ENCODE measurements around the gene RASAL3.

RASAL3 gene

DNA sequence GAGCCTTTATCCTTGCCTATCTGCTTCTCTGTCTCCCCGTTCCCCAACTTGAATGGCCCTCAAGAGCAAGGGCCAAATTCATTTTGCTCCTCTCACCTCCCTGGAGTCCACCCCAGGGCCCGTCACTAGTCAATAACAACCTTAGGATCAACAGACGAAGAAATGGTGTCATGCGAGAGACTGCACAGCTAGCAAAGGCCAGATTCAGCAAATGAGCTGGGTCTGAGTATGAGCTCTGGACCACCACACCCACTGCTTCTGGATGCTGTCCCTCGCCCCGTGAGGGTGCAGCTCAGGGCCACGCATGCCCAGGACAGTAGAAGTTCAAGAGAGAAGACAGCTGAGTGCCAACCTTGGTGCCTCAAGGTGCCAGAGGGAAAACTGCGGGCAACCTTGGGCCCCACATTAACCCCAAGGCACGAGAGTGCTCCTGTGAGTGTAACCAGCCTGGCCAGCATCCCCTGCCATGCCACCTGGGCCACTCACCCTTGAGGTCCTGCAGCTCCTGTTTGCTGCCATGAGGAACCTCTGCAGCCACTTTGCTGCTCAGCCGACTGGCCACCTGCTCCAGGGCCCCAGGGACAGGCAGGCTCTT lies 33.7 kb downstream of the RASAL3 start:
- no peaks in the 10 kb centered on the region for H3K9me3 ChIP-seq (ENCODE audit: insufficient read depth, low read length)
- H3K27ac ChIP-seq (ENCODE audit: low read length) = no peak overlapping the region
- H3K4me2 ChIP-seq (ENCODE audit: low read length) = peak overlapping the region; percentile 95
- peaks cover 28% of the 10 kb centered on the region for H3K36me3 ChIP-seq (replicated peaks; ENCODE audit: low read depth, low read length)
- no peak overlapping the region for H3K4me3 ChIP-seq (ENCODE audit: low read length)
- H4K20me1 ChIP-seq (ENCODE audit: insufficient read depth, low read length) = peaks cover 15% of the 10 kb centered on the region; the same call in 1 of the 2 replicates
- H3K27me3 ChIP-seq (ENCODE audit: low read depth, low read length) = no peaks in the 10 kb centered on the region
- no peak overlapping the region for H2AFZ ChIP-seq (ENCODE audit: low read depth, low read length)
- peaks cover 58% of the 10 kb centered on the region for H3K79me2 ChIP-seq (ENCODE audit: low read length)
- H3K4me1 ChIP-seq (ENCODE audit: low read length) = peaks cover 16% of the 10 kb centered on the region
- no peak overlapping the region for H3K9ac ChIP-seq (ENCODE audit: low read length)
- no peak for TF ChIP-seq EZH2phosphoT487 (IDR thresholded peaks at IDR 0.05; ENCODE audit: low read depth)
- no peak for TF ChIP-seq CTCF (IDR thresholded peaks at IDR 0.05; ENCODE audit: low read depth, low read length)

DNA sequence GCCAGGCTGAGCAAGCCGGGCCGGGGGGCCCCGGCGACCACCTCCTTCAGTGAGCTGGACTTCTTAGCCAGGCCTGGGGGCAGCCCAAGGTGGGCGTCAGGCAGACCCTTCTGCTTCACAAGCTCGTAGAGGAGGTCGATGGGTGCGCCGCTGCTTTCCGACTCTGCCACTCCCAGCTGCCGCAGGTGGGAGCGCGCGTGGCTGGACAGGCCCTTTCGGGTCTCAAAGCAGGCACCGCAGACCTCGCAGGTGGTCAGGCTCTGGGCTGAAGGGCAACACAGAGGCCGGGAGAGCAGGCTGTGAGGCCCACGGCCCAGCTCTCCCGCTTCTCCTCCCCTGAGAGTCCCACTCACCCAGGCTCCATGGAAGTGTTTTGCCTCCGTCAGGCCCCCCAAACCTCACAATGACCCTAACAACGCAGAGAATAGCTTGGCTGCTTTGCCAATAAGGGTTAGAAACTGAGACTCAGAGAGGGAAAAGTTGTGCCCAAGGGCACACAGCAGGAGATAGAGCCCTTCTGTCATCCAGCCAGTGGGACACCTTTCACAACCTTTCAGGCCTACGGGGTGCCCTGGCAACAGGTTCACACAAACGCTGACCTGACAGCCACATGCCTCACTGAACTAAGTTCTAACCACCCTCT lies 34.4 kb downstream of the RASAL3 start:
- Histone ChIP-seq H3K4me1 (ENCODE audit: low read length) (peaks cover 16% of the 10 kb centered on the region), H3K27me3 (ENCODE audit: low read depth, low read length) (no peaks in the 10 kb centered on the region), H3K79me2 (ENCODE audit: low read length) (peaks cover 58% of the 10 kb centered on the region), H2AFZ (ENCODE audit: low read depth, low read length) (no peak overlapping the region), H3K9me3 (ENCODE audit: insufficient read depth, low read length) (no peaks in the 10 kb centered on the region), H3K9ac (ENCODE audit: low read length) (no peak overlapping the region), H4K20me1 (ENCODE audit: insufficient read depth, low read length) (peaks cover 15% of the 10 kb centered on the region; the same call in 1 of the 2 replicates), H3K4me2 (ENCODE audit: low read length) (no peak overlapping the region), H3K4me3 (ENCODE audit: low read length) (no peak overlapping the region), H3K36me3 (replicated peaks; ENCODE audit: low read depth, low read length) (peaks cover 34% of the 10 kb centered on the region), H3K27ac (ENCODE audit: low read length) (no peak overlapping the region)
- TF ChIP-seq EZH2phosphoT487 (IDR thresholded peaks at IDR 0.05; ENCODE audit: low read depth) (no peak), CTCF (IDR thresholded peaks at IDR 0.05; ENCODE audit: low read depth, low read length) (no peak)

DNA sequence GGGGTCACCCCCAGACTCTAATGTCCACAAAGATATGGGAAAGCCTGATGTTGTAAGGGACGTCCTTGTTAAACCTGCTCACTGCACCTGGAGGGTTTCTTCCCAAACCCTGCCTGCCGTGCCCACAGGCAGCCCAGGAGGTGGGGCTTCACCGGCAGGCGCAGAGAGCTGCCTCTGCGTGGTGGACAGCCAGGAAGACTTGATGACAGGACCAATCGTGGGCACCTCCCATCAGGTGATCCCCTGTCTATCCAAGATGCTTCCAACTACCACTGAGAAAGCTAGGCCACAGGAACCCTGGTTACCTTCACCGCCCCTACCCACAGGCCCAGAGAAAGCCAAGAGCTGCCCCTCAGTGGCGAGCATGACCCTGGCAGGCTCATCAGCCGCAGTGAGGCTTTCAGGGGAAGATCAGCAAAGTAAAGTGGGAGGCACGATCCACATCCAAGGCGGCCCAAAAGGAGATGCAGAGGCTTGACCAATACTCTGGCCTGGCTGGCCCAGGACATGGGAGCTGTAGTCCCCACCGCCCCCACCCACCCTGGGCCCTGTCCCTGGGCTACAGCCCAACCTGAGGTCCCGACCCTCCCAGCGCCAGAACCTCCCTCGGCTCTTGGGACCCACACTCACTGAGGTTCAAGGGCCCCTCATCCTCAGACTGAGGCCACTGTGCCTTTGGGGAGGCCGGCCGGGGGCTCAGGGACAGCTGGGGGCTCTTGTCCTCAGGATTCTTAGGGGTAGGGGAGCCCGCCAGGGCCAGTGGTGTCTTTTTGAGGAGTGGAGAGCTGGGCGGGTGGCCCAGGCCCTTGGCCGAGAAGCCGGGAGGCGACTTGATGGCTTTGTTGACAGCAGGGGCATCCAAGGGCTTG lies 35.2 kb downstream of the RASAL3 start:
- no peak overlapping the region for H3K9ac ChIP-seq (ENCODE audit: low read length)
- no peak for TF ChIP-seq EZH2phosphoT487 (IDR thresholded peaks at IDR 0.05; ENCODE audit: low read depth)
- TF ChIP-seq CTCF (IDR thresholded peaks at IDR 0.05; ENCODE audit: low read depth, low read length) = no peak
- no peak overlapping the region for H2AFZ ChIP-seq (ENCODE audit: low read depth, low read length)
- H3K79me2 ChIP-seq (ENCODE audit: low read length) = peaks cover 58% of the 10 kb centered on the region
- no peak overlapping the region for H3K4me3 ChIP-seq (ENCODE audit: low read length)
- no peak overlapping the region for H3K27ac ChIP-seq (ENCODE audit: low read length)
- peaks cover 16% of the 10 kb centered on the region for H3K4me1 ChIP-seq (ENCODE audit: low read length)
- H3K4me2 ChIP-seq (ENCODE audit: low read length) = no peak overlapping the region
- no peaks in the 10 kb centered on the region for H3K27me3 ChIP-seq (ENCODE audit: low read depth, low read length)
- H4K20me1 ChIP-seq (ENCODE audit: insufficient read depth, low read length) = peaks cover 15% of the 10 kb centered on the region; the same call in 1 of the 2 replicates
- peaks cover 41% of the 10 kb centered on the region for H3K36me3 ChIP-seq (replicated peaks; ENCODE audit: low read depth, low read length)
- no peaks in the 10 kb centered on the region for H3K9me3 ChIP-seq (ENCODE audit: insufficient read depth, low read length)

- Histone ChIP-seq H4K20me1 (ENCODE audit: insufficient read depth, low read length) (peaks cover 15% of the 10 kb centered on the region; the same call in 1 of the 2 replicates), H3K9ac (ENCODE audit: low read length) (no peak overlapping the region), H3K36me3 (replicated peaks; ENCODE audit: low read depth, low read length) (peaks cover 53% of the 10 kb centered on the region), H3K9me3 (ENCODE audit: insufficient read depth, low read length) (no peaks in the 10 kb centered on the region), H3K79me2 (ENCODE audit: low read length) (peaks cover 58% of the 10 kb centered on the region), H3K27ac (ENCODE audit: low read length) (no peak overlapping the region), H3K4me3 (ENCODE audit: low read length) (no peak overlapping the region), H3K27me3 (ENCODE audit: low read depth, low read length) (no peaks in the 10 kb centered on the region), H3K4me1 (ENCODE audit: low read length) (peaks cover 11% of the 10 kb centered on the region), H2AFZ (ENCODE audit: low read depth, low read length) (no peak overlapping the region), H3K4me2 (ENCODE audit: low read length) (no peak overlapping the region)
- TF ChIP-seq EZH2phosphoT487 (IDR thresholded peaks at IDR 0.05; ENCODE audit: low read depth) (no peak), CTCF (IDR thresholded peaks at IDR 0.05; ENCODE audit: low read depth, low read length) (no peak)
These were observed 36.3 kb downstream of the RASAL3 start for GRCh38 chr19:15427991-15428471.
